GM15510 (cell line): ENCODE data around the gene ABHD6.
A peak's percentile ranks its signal among the peaks of the same experiment; 100 is the strongest.

Experiments
- POLR2A ChIP-seq: IDR thresholded peaks from 3 replicates; pipeline ENCODE4 v1.6.1; 2011; ENCODE audit warnings: borderline replicate concordance; ENCODE audit not compliant: insufficient read length; ENCODE audit errors: extremely low read depth

ABHD6 gene

GRCh38 chr3:58323529-58324390 lies 86.2 kb downstream of the ABHD6 start:
- TF ChIP-seq POLR2A, result no peak

- no peak for TF ChIP-seq POLR2A
These were observed 87.1 kb downstream of the ABHD6 start for GRCh38 chr3:58324391-58325390.

DNA sequence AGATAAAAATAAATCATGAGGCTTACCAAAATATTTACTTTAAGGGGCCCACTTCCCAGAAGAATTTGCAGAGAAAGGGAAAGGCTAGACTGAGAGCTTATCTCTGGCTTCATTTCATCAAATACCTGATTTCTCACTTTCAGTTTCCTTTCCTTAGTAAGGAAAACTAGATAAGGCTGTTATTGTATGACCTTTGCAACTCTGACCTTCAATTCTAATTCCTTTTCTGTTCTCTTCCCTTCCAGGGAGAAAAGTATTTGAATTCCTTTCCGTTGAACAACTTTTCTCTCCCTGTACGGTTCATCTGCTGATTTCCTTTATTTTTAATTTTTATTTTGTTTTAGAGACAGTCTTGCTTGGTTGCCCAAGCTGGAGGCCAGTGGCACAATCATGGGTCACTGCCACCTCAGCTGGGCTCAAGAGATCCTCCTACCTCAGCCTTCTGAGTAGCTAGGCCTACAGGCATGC lies 88.0 kb downstream of the ABHD6 start:
- TF ChIP-seq POLR2A, result no peak

GRCh38 chr3:58326267-58326900 lies 88.8 kb downstream of the ABHD6 start:
- no peak for TF ChIP-seq POLR2A

- no peak for TF ChIP-seq POLR2A
These were observed 91.7 kb downstream of the ABHD6 start for GRCh38 chr3:58329150-58329921.

GRCh38 chr3:58329922-58330413 lies 92.4 kb downstream of the ABHD6 start:
- TF ChIP-seq POLR2A, result no peak

GRCh38 chr3:58331593-58332152 lies 94.1 kb downstream of the ABHD6 start:
- no peak for TF ChIP-seq POLR2A

DNA sequence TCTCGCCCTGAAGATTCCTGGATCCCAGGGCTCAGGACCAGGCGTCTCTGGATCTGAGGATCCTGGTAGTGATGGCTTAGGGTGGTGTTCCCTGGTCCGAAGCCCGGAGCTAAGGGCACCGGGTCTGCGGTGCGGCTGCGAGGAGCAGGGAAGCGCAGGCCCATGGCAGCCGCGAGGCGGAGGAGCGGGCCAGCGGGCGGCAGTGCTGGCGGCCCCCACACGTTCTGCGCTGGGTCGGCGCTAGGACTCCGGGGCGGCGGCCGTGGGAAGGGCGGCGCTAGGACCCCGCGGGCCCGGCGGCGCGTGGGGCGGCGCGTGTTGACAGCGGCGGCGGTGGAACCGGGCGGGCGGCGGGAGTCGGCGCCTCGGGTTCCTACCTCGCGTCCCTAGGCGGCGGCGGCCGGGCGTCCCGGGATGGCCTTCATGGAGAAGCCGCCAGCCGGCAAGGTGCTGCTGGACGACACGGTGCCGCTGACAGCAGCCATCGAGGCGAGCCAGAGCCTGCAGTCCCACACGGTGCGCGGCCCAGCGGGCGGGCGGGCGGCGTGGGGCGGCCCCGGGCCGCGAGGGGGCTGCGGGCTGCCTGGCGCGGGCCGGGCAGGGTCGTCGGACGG lies 95.1 kb downstream of the ABHD6 start, which contains the start of gene PXK:
Gene PXK, plus strand, starts transcription at position 318 of the 614 bp plus-strand sequence. Its CDS starts 97 bp downstream, at position 415.
- peak; percentile 59 for TF ChIP-seq POLR2A

DNA sequence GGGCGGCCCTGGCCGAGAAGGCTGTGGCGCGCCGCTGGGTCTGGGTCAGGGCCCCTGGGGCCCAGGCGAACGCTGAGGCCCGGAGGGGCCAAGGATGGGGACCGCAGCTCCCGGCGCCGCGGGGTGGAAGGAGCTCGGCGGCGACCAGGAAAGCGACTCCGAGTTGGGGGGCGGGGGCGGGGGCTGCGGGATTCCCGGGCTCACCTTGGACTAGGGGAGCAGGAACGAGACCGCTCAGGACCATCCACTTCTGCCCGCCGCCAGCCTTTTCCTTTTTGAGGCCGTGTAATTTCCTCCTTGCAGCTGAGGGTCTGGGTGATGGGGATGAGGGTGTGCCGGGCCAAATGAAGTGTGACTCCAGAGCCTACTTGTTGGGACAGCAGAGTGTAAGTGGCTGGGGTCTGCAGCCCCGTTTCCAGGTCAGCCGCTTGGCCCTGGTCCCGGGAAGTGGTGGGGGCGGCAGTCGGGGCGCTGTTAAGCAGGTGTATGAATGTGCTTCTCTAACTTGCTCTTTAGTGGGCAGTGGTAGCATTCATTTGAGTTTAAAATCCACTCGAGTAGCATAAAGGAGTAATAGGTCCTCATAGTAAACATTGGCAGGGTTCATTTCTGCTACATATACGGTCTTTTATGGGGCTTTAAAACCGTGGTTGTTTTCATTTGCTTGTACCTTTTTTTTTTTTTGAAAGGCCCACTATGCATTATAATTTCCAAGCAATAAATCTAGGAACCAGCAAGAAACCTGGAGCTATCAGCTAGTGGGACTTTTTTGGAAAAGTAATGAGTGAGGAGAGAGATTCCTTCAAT lies 95.8 kb downstream of the ABHD6 start:
- TF ChIP-seq POLR2A, result no peak

GRCh38 chr3:58334013-58334321 lies 96.4 kb downstream of the ABHD6 start:
- no peak for TF ChIP-seq POLR2A

GRCh38 chr3:58334506-58334884 lies 96.9 kb downstream of the ABHD6 start:
- no peak for TF ChIP-seq POLR2A

- no peak for TF ChIP-seq POLR2A
These were observed 98.0 kb downstream of the ABHD6 start for GRCh38 chr3:58335652-58335947.
